ENCODE measurements around the gene CCNJL.

Gene CCNJL

DNA sequence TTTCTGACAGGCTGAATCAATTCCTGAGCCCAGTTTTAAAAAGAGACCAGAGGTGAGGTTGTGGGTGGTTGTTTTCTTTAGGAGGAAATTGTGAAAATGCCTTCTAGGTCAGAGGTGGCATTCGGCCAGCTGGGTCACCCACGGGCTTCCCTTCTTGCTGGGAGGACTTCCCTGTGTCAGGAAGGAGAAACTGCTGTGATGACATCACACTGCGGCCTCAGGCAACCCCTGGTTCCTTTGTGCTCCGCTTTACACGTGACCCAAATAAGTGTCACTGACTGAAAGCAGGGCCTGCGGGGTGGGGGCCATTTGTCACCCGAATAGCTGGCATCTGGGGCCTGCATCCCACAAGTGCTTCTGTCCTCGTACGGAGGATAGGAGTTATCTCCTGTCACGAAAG lies 43.3 kb downstream of the CCNJL start:
- no peaks in the 10 kb centered on the region for H3F3A ChIP-seq (ENCODE audit: control insufficient read depth, insufficient read depth)
- H3K27ac ChIP-seq (ENCODE audit: low read depth, low read length), result no peak overlapping the region
- H3K9me3 ChIP-seq (ENCODE audit: control insufficient read depth, insufficient read depth, low read length), result no peaks in the 10 kb centered on the region
- TF ChIP-seq, protein P1, sequence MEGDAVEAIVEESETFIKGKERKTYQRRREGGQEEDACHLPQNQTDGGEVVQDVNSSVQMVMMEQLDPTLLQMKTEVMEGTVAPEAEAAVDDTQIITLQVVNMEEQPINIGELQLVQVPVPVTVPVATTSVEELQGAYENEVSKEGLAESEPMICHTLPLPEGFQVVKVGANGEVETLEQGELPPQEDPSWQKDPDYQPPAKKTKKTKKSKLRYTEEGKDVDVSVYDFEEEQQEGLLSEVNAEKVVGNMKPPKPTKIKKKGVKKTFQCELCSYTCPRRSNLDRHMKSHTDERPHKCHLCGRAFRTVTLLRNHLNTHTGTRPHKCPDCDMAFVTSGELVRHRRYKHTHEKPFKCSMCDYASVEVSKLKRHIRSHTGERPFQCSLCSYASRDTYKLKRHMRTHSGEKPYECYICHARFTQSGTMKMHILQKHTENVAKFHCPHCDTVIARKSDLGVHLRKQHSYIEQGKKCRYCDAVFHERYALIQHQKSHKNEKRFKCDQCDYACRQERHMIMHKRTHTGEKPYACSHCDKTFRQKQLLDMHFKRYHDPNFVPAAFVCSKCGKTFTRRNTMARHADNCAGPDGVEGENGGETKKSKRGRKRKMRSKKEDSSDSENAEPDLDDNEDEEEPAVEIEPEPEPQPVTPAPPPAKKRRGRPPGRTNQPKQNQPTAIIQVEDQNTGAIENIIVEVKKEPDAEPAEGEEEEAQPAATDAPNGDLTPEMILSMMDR (IDR thresholded peaks at IDR 0.05; ENCODE audit: low read depth, low read length, poor library complexity, severe bottlenecking), result no peak
- TF ChIP-seq EZH2phosphoT487 (IDR thresholded peaks at IDR 0.05; ENCODE audit: borderline replicate concordance, low read length), result no peak
- peaks cover 9% of the 10 kb centered on the region for H3K4me1 ChIP-seq (ENCODE audit: control insufficient read depth, low read length)
- H3K79me2 ChIP-seq (ENCODE audit: control insufficient read depth, low read length), result no peaks in the 10 kb centered on the region
- H3K36me3 ChIP-seq (ENCODE audit: control insufficient read depth, low read length), result no peaks in the 10 kb centered on the region
- H3K9me2 ChIP-seq (replicated peaks; ENCODE audit: control insufficient read depth, low read length), result no peaks in the 10 kb centered on the region
- peaks cover 27% of the 10 kb centered on the region for H3K27me3 ChIP-seq (ENCODE audit: control insufficient read depth, low read length)
- H3K4me2 ChIP-seq (ENCODE audit: low read length), result no peak overlapping the region
- no peaks in the 10 kb centered on the region for H4K20me1 ChIP-seq (ENCODE audit: control insufficient read depth, insufficient read depth, low read depth, low read length)
- H3K4me3 ChIP-seq (ENCODE audit: low read length), result no peak overlapping the region

DNA sequence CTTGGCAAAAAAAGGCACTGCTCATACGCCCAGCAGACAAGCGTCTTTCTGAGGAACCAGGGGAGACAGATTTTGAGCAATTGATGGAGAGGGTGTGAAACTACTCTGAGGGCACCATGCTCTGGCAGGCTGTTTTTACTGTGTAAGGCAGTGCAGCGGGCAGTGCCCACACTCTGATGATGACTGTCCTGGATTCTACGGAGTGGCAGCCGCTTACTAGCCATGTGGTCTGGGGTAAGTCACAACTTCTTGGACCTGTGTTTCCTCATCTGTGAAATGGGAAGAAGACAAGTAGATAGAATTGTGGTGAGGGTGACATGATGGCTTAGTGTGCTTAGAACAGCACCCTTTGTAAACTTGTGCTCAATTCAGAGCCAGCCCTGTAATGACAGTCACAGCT lies 44.2 kb downstream of the CCNJL start:
- H4K20me1 ChIP-seq (ENCODE audit: control insufficient read depth, insufficient read depth, low read depth, low read length), result no peaks in the 10 kb centered on the region
- H3K4me3 ChIP-seq (ENCODE audit: low read length), result no peak overlapping the region
- H3K79me2 ChIP-seq (ENCODE audit: control insufficient read depth, low read length), result no peaks in the 10 kb centered on the region
- H3K4me1 ChIP-seq (ENCODE audit: control insufficient read depth, low read length), result peaks cover 9% of the 10 kb centered on the region
- H3K9me2 ChIP-seq (replicated peaks; ENCODE audit: control insufficient read depth, low read length), result no peaks in the 10 kb centered on the region
- no peak overlapping the region for H3K4me2 ChIP-seq (ENCODE audit: low read length)
- peaks cover 29% of the 10 kb centered on the region for H3K27me3 ChIP-seq (ENCODE audit: control insufficient read depth, low read length)
- no peaks in the 10 kb centered on the region for H3K36me3 ChIP-seq (ENCODE audit: control insufficient read depth, low read length)
- H3K9me3 ChIP-seq (ENCODE audit: control insufficient read depth, insufficient read depth, low read length), result no peaks in the 10 kb centered on the region
- TF ChIP-seq, protein P1 (IDR thresholded peaks at IDR 0.05; ENCODE audit: low read depth, low read length, poor library complexity, severe bottlenecking), result no peak
- TF ChIP-seq EZH2phosphoT487 (IDR thresholded peaks at IDR 0.05; ENCODE audit: borderline replicate concordance, low read length), result no peak
- no peak overlapping the region for H3K27ac ChIP-seq (ENCODE audit: low read depth, low read length)
- H3F3A ChIP-seq (ENCODE audit: control insufficient read depth, insufficient read depth), result no peaks in the 10 kb centered on the region

DNA sequence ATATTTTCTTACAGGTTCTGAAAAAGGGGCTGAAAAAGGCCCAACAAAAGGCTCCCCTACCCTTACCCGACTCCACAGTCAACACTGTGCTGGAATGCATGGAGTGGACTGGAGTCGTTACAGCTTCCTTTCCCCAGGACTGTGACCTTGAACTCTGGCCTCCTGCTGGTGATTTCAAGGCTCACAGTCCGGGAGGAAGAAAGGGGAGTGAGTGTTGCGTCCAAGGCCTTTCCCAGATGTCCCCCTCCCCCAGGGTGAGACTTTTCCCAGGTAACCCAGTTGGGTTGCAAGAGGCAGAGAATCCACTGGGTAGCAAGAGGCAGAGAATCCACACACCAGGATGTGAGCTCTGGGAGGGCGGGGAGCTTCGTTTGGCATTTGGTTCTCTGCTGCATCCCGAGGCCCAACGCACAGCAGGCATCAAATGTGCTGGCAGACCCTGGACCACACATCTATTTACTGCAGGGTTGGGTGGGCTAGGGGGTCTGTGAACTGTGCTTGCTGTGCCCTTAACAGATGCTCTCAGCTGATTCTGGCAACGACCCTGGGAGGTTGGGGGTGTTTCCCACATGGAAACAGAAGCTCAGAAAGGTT lies 45.5 kb downstream of the CCNJL start:
- no peak for TF ChIP-seq EZH2phosphoT487 (IDR thresholded peaks at IDR 0.05; ENCODE audit: borderline replicate concordance, low read length)
- TF ChIP-seq, protein P1 (IDR thresholded peaks at IDR 0.05; ENCODE audit: low read depth, low read length, poor library complexity, severe bottlenecking), result no peak
- no peaks in the 10 kb centered on the region for H3F3A ChIP-seq (ENCODE audit: control insufficient read depth, insufficient read depth)
- H3K36me3 ChIP-seq (ENCODE audit: control insufficient read depth, low read length), result no peaks in the 10 kb centered on the region
- H3K9me2 ChIP-seq (replicated peaks; ENCODE audit: control insufficient read depth, low read length), result no peaks in the 10 kb centered on the region
- H3K4me1 ChIP-seq (ENCODE audit: control insufficient read depth, low read length), result peaks cover 6% of the 10 kb centered on the region
- no peak overlapping the region for H3K27ac ChIP-seq (ENCODE audit: low read depth, low read length)
- H3K27me3 ChIP-seq (ENCODE audit: control insufficient read depth, low read length), result peaks cover 28% of the 10 kb centered on the region
- no peak overlapping the region for H3K4me2 ChIP-seq (ENCODE audit: low read length)
- H3K9me3 ChIP-seq (ENCODE audit: control insufficient read depth, insufficient read depth, low read length), result no peaks in the 10 kb centered on the region
- H3K79me2 ChIP-seq (ENCODE audit: control insufficient read depth, low read length), result no peaks in the 10 kb centered on the region
- no peaks in the 10 kb centered on the region for H4K20me1 ChIP-seq (ENCODE audit: control insufficient read depth, insufficient read depth, low read depth, low read length)
- no peak overlapping the region for H3K4me3 ChIP-seq (ENCODE audit: low read length)

Data from DOHH2 (cell line).